LHCN-M2 (cell line): ENCODE measurements around the gene CHMP5. TPM values are rescaled to one million over a fixed set of nuclear protein-coding genes. Genes with fewer than 3 reads are reported as not detected.
"Not testable (repeated sequence)": the region's sequence is repeated elsewhere in the genome, so short reads cannot be mapped to it uniquely, and the experiment has no call there.

Experiments
- DNase-seq: peaks from one replicate; pipeline ENCODE4 v3.0.0-alpha.2; 2012; ENCODE audit warnings: low read depth
- total RNA-seq: library from RNA; depleted of rRNA; stranded (reverse); fragments of >200 nt; gene quantifications from 2 replicates; pipeline ENCODE4 v1.2.3, GENCODE V29; 2014; rRNA removed

CHMP5 gene
- total RNA-seq, 1 experiment from 2014 or later, result 77.4 TPM

- DNase-seq, result peak; percentile 27
These were observed 47.1 kb downstream of the CHMP5 start for GRCh38 chr9:33311953-33312352.

GRCh38 chr9:33315371-33315770 is 50.5 kb downstream of the CHMP5 start:
- DNase-seq, result peak; percentile 75

- DNase-seq, result not testable (repeated sequence)
These were observed 52.3 kb downstream of the CHMP5 start for GRCh38 chr9:33317136-33317535.

GRCh38 chr9:33318225-33318624 is 53.4 kb downstream of the CHMP5 start:
- no peak for DNase-seq

GRCh38 chr9:33318781-33319180 is 53.9 kb downstream of the CHMP5 start:
- no peak for DNase-seq

- no peak for DNase-seq
These were observed 55.4 kb downstream of the CHMP5 start for GRCh38 chr9:33320230-33320567.

- DNase-seq, result peak; percentile 94
These were observed 55.9 kb downstream of the CHMP5 start for GRCh38 chr9:33320568-33321261.

- DNase-seq, result peak; percentile 87
These were observed 64.3 kb downstream of the CHMP5 start for GRCh38 chr9:33329117-33329563.

- peak; percentile 75 for DNase-seq
These were observed 65.1 kb downstream of the CHMP5 start for GRCh38 chr9:33329979-33330378.

- DNase-seq, result no peak
These were observed 66.6 kb downstream of the CHMP5 start for GRCh38 chr9:33331377-33331891.

Other genes starting within 250 kb of the CHMP5 start
- 179 and 196 TPM in 2 replicates for gene DNAJA1, start 239.8 kb upstream of the CHMP5 start, total RNA-seq
- 23.5 and 25.7 TPM in 2 replicates for gene SMU1, start 188.4 kb upstream of the CHMP5 start, total RNA-seq
- 28.8 and 34.8 TPM in 2 replicates for gene B4GALT1, start 97.7 kb upstream of the CHMP5 start, total RNA-seq
- not detected in 2 replicates for gene SPINK4, start 24.9 kb upstream of the CHMP5 start, total RNA-seq
- gene BAG1, start 341 bp upstream of the CHMP5 start, total RNA-seq, result 40.4 and 66.6 TPM in 2 replicates
- gene NFX1, start 25.5 kb downstream of the CHMP5 start, total RNA-seq, result 20.2 and 23.4 TPM in 2 replicates
- not detected in 2 replicates for gene AQP7, start 137.5 kb downstream of the CHMP5 start, total RNA-seq
- gene AQP3, start 182.5 kb downstream of the CHMP5 start, total RNA-seq, result 16.4 and 40.1 TPM in 2 replicates
- 34.8 and 35.7 TPM in 2 replicates for gene NOL6, start 208.9 kb downstream of the CHMP5 start, total RNA-seq